Nephron (organoid): ENCODE results near the gene NCOA6.

Source experiments
- H3K27ac Mint-ChIP-seq, 3 experiments: 2 replicates each; pipeline ENCODE4 v1.8.0; 2020; ENCODE audit warnings: mixed read lengths in 3 of 3, mild to moderate bottlenecking in 2 of 3, moderate library complexity in 1 of 3
- H3K27me3 Mint-ChIP-seq: 2 replicates; pipeline ENCODE4 v1.8.0; 2021; ENCODE audit warnings: low read depth, mild to moderate bottlenecking, moderate library complexity, mixed read lengths
- H3K36me3 Mint-ChIP-seq: 2 replicates; pipeline ENCODE4 v1.8.0; 2020; ENCODE audit warnings: low read depth, mixed read lengths
- H3K4me1 Mint-ChIP-seq: 2 replicates; pipeline ENCODE4 v1.8.0; 2020; ENCODE audit warnings: mixed read lengths
- H3K4me3 Mint-ChIP-seq, 3 experiments: 2 replicates each; pipeline ENCODE4 v1.8.0; 2020; ENCODE audit warnings: mild to moderate bottlenecking in 3 of 3, mixed read lengths in 3 of 3, moderate library complexity in 2 of 3
- H3K9me3 Mint-ChIP-seq: 2 replicates; pipeline ENCODE4 v1.8.0; 2020; ENCODE audit warnings: mixed read lengths
- TF ChIP-seq, protein P1 (sequence below), 3 experiments: fragments of 200-600 bp; sonication (generic); IDR thresholded peaks; one replicate each; pipeline ENCODE4 v1.5.0; 2021; ENCODE audit warnings: antibody characterized with exemption in 3 of 3; ENCODE audit not compliant: unreplicated experiment in 3 of 3

NCOA6 gene

DNA sequence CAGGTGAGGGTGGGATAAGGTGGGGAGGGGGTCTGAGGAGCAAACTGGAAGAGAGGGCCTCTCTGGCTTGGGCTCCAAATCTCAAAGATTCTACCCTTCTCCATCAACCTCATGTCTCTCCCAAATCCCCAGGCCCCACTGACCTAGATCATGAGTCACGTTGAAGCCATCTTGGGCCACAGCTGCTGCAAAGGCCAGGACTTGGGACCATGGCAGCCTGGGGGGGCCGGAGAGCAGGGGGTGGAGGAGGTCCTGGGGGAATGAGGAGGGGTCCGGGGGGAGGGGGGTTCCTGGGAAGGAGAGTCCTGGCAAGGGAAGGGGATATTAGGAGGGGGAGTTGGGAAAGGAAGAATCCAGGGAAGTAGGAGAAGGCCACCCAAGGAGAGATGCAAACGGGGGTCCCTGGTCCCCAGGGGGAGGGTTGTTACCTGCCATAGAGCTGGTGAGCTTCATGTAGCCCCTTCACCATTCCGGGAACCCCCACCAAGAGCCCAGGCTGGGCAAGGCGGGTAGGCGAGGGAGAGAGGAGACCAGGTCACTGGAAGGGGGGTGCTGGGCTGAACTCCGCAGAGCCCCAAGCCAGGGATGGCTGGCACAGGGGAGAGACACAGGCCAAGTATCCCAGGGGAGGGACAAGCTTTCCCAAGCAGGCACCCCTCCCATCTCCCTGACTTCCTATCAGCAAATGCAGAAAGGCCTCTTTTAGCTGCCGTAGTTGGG, 34.5 kb upstream of the NCOA6 start:
- H3K4me1 Mint-ChIP-seq, result peaks cover 7% of the 10 kb centered on the region
- TF ChIP-seq, protein P1, sequence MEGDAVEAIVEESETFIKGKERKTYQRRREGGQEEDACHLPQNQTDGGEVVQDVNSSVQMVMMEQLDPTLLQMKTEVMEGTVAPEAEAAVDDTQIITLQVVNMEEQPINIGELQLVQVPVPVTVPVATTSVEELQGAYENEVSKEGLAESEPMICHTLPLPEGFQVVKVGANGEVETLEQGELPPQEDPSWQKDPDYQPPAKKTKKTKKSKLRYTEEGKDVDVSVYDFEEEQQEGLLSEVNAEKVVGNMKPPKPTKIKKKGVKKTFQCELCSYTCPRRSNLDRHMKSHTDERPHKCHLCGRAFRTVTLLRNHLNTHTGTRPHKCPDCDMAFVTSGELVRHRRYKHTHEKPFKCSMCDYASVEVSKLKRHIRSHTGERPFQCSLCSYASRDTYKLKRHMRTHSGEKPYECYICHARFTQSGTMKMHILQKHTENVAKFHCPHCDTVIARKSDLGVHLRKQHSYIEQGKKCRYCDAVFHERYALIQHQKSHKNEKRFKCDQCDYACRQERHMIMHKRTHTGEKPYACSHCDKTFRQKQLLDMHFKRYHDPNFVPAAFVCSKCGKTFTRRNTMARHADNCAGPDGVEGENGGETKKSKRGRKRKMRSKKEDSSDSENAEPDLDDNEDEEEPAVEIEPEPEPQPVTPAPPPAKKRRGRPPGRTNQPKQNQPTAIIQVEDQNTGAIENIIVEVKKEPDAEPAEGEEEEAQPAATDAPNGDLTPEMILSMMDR (IDR thresholded peaks at IDR 0.05; ENCODE audit: unreplicated experiment in 3 of 3), result no peak
- H3K4me3 Mint-ChIP-seq, result no peak overlapping the region
- H3K27ac Mint-ChIP-seq, result no peak overlapping the region
- H3K36me3 Mint-ChIP-seq, result peaks cover 29% of the 10 kb centered on the region
- no peaks in the 10 kb centered on the region for H3K9me3 Mint-ChIP-seq
- H3K27me3 Mint-ChIP-seq, result no peaks in the 10 kb centered on the region

DNA sequence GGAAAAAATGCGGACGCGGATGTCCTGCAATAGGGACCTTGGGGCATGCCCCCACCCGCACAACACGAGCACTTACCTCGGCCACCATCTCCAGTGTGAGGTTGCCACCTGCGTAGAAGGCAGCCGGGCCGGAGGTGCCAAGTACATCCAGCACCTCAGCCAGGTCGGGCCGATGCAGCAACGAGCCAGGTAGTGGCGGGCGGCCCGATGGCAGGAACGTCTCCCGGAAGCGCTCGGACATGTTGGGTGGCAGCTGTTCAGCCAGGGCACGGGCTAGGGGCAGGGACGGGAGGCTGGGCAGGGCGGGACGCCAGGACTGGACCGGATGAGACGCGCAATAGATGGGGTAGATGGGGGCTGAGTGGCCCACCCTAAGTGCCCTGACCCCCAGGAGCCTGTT, 33.9 kb upstream of the NCOA6 start:
- H3K9me3 Mint-ChIP-seq, result no peaks in the 10 kb centered on the region
- H3K27me3 Mint-ChIP-seq, result no peaks in the 10 kb centered on the region
- peaks cover 7% of the 10 kb centered on the region for H3K4me1 Mint-ChIP-seq
- peaks cover 34% of the 10 kb centered on the region for H3K36me3 Mint-ChIP-seq
- no peak overlapping the region for H3K27ac Mint-ChIP-seq
- H3K4me3 Mint-ChIP-seq, result no peak overlapping the region
- TF ChIP-seq, protein P1 (IDR thresholded peaks at IDR 0.05; ENCODE audit: unreplicated experiment in 3 of 3), result no peak

DNA sequence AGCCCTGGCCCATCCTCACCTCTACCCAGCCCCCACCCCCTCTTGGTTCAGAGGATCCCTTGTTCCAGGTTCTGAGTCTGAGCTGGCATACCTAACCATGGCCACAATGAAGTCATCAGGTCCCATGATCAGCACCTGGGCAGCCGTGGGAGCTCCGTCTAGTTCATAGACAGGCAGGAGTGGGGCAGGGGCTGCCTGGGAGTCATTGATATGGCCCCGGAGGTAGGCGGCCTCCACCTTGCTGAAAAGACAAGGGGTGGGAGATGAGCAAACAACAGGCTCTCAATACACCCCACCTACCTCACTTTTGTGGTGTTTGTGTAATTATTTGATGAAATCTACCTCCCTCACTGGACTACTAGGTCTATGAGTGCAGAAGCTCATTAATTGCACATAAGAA, 26.8 kb upstream of the NCOA6 start:
- TF ChIP-seq, protein P1 (IDR thresholded peaks at IDR 0.05; ENCODE audit: unreplicated experiment in 3 of 3), result no peak
- H3K36me3 Mint-ChIP-seq, result peaks cover 33% of the 10 kb centered on the region
- H3K9me3 Mint-ChIP-seq, result no peaks in the 10 kb centered on the region

DNA sequence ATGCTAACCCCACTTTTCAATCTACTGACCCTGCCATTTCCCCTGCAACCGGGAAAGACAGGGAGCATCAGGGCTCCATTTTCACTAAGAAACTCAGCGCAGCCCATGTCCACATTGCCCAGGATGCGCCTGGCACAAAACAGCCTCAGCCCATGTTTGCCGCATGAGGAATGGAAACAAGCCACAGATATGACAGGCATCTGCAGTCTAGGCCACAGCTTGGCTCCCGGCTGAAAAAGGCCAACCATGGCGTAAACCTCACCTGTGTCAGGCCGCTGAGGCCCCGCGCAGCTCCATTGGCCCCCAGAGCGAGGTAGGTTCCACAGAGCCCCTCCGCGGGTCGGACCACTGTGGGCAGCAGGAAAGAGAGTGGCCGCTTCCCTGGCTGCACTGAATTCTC, 25.5 kb upstream of the NCOA6 start:
- peaks cover 3% of the 10 kb centered on the region for H3K27me3 Mint-ChIP-seq
- TF ChIP-seq, protein P1 (IDR thresholded peaks at IDR 0.05; ENCODE audit: unreplicated experiment in 3 of 3), result no peak
- H3K4me1 Mint-ChIP-seq, result no peaks in the 10 kb centered on the region
- no peak overlapping the region for H3K4me3 Mint-ChIP-seq
- peaks cover 39% of the 10 kb centered on the region for H3K36me3 Mint-ChIP-seq
- no peak overlapping the region for H3K27ac Mint-ChIP-seq
- H3K9me3 Mint-ChIP-seq, result no peaks in the 10 kb centered on the region

More for the DNA sequence above, 26.8 kb upstream of the NCOA6 start:
- H3K27ac Mint-ChIP-seq, result no peak overlapping the region
- no peaks in the 10 kb centered on the region for H3K4me1 Mint-ChIP-seq
- no peak overlapping the region for H3K4me3 Mint-ChIP-seq
- peaks cover 3% of the 10 kb centered on the region for H3K27me3 Mint-ChIP-seq

DNA sequence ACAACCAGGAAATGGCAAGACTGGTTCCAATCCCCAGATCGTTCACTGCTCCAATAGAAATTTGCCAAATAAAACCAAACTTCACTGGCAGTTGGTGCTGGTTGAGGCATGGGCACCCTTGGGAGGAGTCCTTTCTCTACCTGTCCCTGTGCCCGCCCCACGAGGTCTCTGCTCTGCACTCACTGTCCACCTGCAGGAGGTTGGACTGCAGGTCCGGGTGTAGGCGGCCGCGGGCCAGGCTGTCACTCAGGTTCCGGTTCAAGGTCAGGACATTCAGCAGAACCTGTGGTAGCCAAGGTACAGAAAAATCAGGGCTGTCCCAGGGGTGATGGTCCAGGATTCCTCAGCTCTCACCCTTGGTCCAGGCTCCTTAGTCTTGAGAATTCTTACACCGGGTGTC, 24.3 kb upstream of the NCOA6 start:
- no peaks in the 10 kb centered on the region for H3K4me1 Mint-ChIP-seq
- no peak overlapping the region for H3K4me3 Mint-ChIP-seq
- H3K27me3 Mint-ChIP-seq, result peaks cover 3% of the 10 kb centered on the region
- no peaks in the 10 kb centered on the region for H3K9me3 Mint-ChIP-seq
- TF ChIP-seq, protein P1 (IDR thresholded peaks at IDR 0.05; ENCODE audit: unreplicated experiment in 3 of 3), result no peak
- peaks cover 32% of the 10 kb centered on the region for H3K36me3 Mint-ChIP-seq
- H3K27ac Mint-ChIP-seq, result no peak overlapping the region

DNA sequence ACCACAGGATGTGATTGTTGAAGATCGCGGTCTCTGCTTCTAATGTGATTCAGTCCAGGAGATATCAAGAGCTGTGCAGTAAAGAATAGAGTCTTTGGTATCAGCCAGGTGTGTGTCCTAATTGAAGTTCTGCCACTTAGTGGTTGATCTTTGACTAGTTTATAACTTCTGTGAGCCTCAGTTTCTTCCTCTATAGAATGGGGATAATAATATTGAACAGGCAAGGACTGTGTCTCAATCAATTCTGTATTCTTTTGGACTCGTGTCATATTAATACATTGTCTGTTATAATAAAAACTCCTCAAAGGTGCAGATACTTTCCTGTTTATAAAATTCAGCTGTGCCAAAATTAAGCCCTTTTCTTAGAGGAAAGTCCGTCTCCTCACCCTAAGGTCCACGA, 23.1 kb upstream of the NCOA6 start:
- H3K36me3 Mint-ChIP-seq, result peaks cover 28% of the 10 kb centered on the region
- H3K27ac Mint-ChIP-seq, result no peak overlapping the region
- TF ChIP-seq, protein P1 (IDR thresholded peaks at IDR 0.05; ENCODE audit: unreplicated experiment in 3 of 3), result no peak
- H3K4me1 Mint-ChIP-seq, result no peaks in the 10 kb centered on the region
- H3K27me3 Mint-ChIP-seq, result peaks cover 3% of the 10 kb centered on the region
- H3K4me3 Mint-ChIP-seq, result no peak overlapping the region
- H3K9me3 Mint-ChIP-seq, result no peaks in the 10 kb centered on the region
